Measurements from ENCODE around the gene RUFY3. TPM values are rescaled to one million over a fixed set of nuclear protein-coding genes. Genes with fewer than 3 reads are reported as not detected.
A peak's percentile ranks its signal among the peaks of the same experiment; 100 is the strongest.
"Not testable (repeated sequence)": the region's sequence is repeated elsewhere in the genome, so short reads cannot be mapped to it uniquely, and the experiment has no call there.

RUFY3 gene
- total and polyA plus RNA-seq, 7 donors: 6.0 to 73.4 (median 47.4) TPM

DNA sequence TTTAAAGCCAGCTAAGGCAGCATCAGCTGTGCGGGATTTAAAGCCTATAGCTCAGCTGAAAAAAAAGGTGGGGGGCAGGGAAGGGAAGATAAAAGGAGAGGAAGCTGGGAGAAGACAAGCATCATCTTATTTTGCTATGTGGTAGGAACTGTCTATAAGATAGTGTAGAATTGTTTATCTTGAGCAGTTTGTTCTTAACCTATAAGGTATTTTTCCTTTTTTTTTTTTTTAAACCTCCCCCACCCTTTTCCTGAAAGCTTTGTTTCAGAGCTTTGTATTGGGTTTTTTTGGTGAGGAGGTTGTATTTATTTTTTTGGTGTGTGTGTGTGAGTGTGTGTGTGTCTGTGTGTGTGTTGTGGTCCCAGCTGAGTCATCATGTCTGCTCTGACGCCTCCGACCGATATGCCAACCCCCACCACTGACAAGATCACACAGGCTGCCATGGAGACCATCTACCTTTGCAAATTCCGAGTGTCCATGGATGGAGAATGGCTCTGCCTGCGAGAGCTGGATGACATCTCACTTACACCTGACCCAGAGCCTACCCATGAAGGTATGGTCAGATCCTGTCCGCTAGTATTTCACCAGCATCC lies 531 bp downstream of the RUFY3 start:
- no peaks in the 10 kb centered on the region for H3K27me3 ChIP-seq
- intact Hi-C loops (cut with DNase I): no loop called here
- H3K4me1 ChIP-seq: peaks cover 0 to 27% (median 18%) of the 10 kb centered on the region in 4 donors
- no peak for DNase-seq
- H3K4me3 ChIP-seq: peak overlapping the region; percentile 25 to 50 (median 40)
- H3K27ac ChIP-seq: peak overlapping the region; percentile 61 to 83 (median 74)
- TF ChIP-seq POLR2A (IDR thresholded peaks at IDR 0.05): no peak
- TF ChIP-seq EP300 (IDR thresholded peaks at IDR 0.05): no peak
- no peak for TF ChIP-seq CTCF (IDR thresholded peaks at IDR 0.05)
- no peak for TF ChIP-seq POLR2AphosphoS5 (IDR thresholded peaks at IDR 0.05)
- no peaks in the 10 kb centered on the region for H3K36me3 ChIP-seq
- WGBS, 2 donors: 66 to 75% methylated on average over 7 of the region's 7 CpGs
- no peaks in the 10 kb centered on the region for H3K9me3 ChIP-seq

DNA sequence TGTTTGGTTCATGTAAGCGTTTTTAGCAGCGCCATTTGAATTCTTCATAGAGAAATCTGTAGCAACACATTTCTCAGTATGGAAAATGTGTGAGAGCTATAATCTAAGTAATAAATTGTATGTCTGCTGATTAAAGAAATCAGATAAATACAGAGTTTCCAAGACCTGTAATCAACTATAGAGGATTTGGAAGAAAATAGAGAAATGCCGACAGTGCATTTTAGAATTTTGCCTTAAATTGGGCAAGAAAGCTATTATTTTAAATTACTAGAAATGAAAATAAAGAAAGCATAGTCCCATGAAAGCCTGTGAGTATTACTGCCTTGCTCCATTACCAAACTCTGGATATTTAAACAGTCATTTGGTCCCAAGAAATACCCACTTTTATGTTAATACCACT lies 2.7 kb downstream of the RUFY3 start:
- H3K4me1 ChIP-seq: peaks cover 0 to 27% (median 18%) of the 10 kb centered on the region in 4 donors
- intact Hi-C loops (cut with DNase I): no loop called here
- H3K36me3 ChIP-seq: peaks cover 0 to 3% (median 0%) of the 10 kb centered on the region in 4 donors
- no peak for DNase-seq
- H3K4me3 ChIP-seq: no peak overlapping the region
- 97 to 99% methylated on average over 3 of the region's 3 CpGs for WGBS, 2 donors
- H3K9me3 ChIP-seq: no peaks in the 10 kb centered on the region
- TF ChIP-seq POLR2A (IDR thresholded peaks at IDR 0.05) (no peak), CTCF (IDR thresholded peaks at IDR 0.05) (no peak), EP300 (IDR thresholded peaks at IDR 0.05) (no peak), POLR2AphosphoS5 (IDR thresholded peaks at IDR 0.05) (no peak)
- H3K27ac ChIP-seq: no peak overlapping the region
- no peaks in the 10 kb centered on the region for H3K27me3 ChIP-seq

GRCh38 chr4:70725633-70726032 lies 3.9 kb downstream of the RUFY3 start:
- no peak for DNase-seq
- 83 to 90% methylated on average over 1 of the region's 1 CpG for WGBS, 2 donors
- intact Hi-C loops (cut with DNase I): no loop called here
- H3K4me3 ChIP-seq: no peak overlapping the region
- no peaks in the 10 kb centered on the region for H3K27me3 ChIP-seq
- H3K27ac ChIP-seq: no peak overlapping the region
- peaks cover 0 to 5% (median 0%) of the 10 kb centered on the region in 4 donors for H3K36me3 ChIP-seq
- H3K9me3 ChIP-seq: no peaks in the 10 kb centered on the region
- H3K4me1 ChIP-seq: peaks cover 0 to 27% (median 18%) of the 10 kb centered on the region in 4 donors
- TF ChIP-seq POLR2A (IDR thresholded peaks at IDR 0.05) (no peak), CTCF (IDR thresholded peaks at IDR 0.05) (no peak), POLR2AphosphoS5 (IDR thresholded peaks at IDR 0.05) (no peak), EP300 (IDR thresholded peaks at IDR 0.05) (no peak)

DNA sequence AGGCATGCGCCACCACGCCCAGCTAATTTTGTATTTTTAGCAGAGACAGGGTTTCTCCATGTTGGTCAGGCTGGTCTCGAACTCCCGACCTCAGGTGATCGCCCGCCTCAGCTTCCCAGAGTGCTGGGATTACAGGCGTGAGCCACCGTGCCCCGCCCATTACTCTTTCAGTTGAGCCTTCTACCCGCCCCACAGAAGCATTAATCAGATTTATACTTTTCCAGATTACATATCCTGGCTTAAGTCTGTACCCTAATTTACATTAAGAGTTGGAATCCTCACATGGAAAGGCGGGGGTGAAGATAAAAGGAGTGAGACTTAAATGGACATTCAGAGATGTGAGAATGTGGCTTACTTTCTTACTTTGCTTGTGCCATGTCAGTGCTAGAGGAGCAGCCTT lies 4.8 kb downstream of the RUFY3 start:
- H3K9me3 ChIP-seq; H3K4me3 ChIP-seq; H3K27me3 ChIP-seq; DNase-seq; H3K36me3 ChIP-seq; intact Hi-C loops (cut with DNase I); H3K27ac ChIP-seq: not testable (repeated sequence)
- 96 to 97% methylated on average over 11 of the region's 11 CpGs for WGBS, 2 donors
- H3K4me1 ChIP-seq: peaks cover 0 to 27% (median 18%) of the 10 kb centered on the region in 4 donors

- no peaks in the 10 kb centered on the region for H3K9me3 ChIP-seq
- peaks cover 0 to 22% (median 14%) of the 10 kb centered on the region in 4 donors for H3K4me1 ChIP-seq
- intact Hi-C loops (cut with DNase I): no loop called here
- H3K27me3 ChIP-seq: no peaks in the 10 kb centered on the region
- WGBS, 2 donors: 91% methylated on average over 11 of the region's 11 CpGs
- peaks cover 0 to 5% (median 0%) of the 10 kb centered on the region in 4 donors for H3K36me3 ChIP-seq
- no peak overlapping the region for H3K4me3 ChIP-seq
- TF ChIP-seq CTCF (IDR thresholded peaks at IDR 0.05) (no peak), EP300 (IDR thresholded peaks at IDR 0.05) (no peak), POLR2A (IDR thresholded peaks at IDR 0.05) (no peak), POLR2AphosphoS5 (IDR thresholded peaks at IDR 0.05) (no peak)
- no peak for DNase-seq
- no peak overlapping the region for H3K27ac ChIP-seq
These were observed 6.3 kb downstream of the RUFY3 start for GRCh38 chr4:70728091-70728490.

DNA sequence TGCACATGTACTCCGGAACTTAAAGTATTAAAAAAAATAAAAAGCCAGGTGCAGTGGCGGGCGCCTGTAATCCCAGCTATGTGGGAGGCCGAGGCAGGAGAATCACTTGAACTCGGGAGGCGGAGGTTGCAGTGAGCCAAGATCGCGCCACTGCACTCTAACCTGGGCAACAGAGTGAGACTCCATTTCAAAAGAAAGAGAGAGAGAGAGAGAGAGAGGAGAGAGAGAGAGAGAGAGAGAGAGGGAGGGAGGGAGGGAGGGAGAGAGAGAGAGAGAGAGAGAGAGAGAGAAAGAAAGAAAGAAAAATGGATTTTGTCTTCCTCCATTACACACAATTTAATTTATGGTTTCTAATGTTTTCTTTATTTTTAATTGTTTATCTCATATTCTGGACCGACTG lies 11.1 kb downstream of the RUFY3 start:
- peaks cover 0 to 22% (median 19%) of the 10 kb centered on the region in 4 donors for H3K4me1 ChIP-seq
- intact Hi-C loops (cut with DNase I); DNase-seq; H3K27ac ChIP-seq; H3K27me3 ChIP-seq; H3K9me3 ChIP-seq; H3K4me3 ChIP-seq; H3K36me3 ChIP-seq: not testable (repeated sequence)
- WGBS, 2 donors: 94% methylated on average over 9 of the region's 9 CpGs
